BE2C (cell line): ENCODE results near the gene ACADS.

Experiments used
- DNase-seq: peaks from one replicate; pipeline ENCODE4 v3.0.0-alpha.2; 2020
- H3K27me3 ChIP-seq: fragments of 250-450 bp; sonication (Bioruptor Pico); 2 replicates; pipeline ENCODE4 v1.5.1; 2020; ENCODE audit warnings: mild to moderate bottlenecking
- H3K36me3 ChIP-seq: fragments of 250-450 bp; sonication (Bioruptor Pico); 2 replicates; pipeline ENCODE4 v1.5.1; 2020; ENCODE audit warnings: mild to moderate bottlenecking
- H3K4me1 ChIP-seq: fragments of 250-450 bp; sonication (Bioruptor Pico); 2 replicates; pipeline ENCODE4 v1.5.1; 2020
- H3K4me3 ChIP-seq: 2 replicates; pipeline ENCODE4 v1.5.1; 2011; ENCODE audit warnings: low read depth, low read length
- H3K9me3 ChIP-seq: fragments of 250-450 bp; sonication (Bioruptor Pico); 2 replicates; pipeline ENCODE4 v1.5.1; 2020
- CTCF ChIP-seq: IDR thresholded peaks from 2 replicates; pipeline ENCODE4 v1.5.1; 2012; ENCODE audit warnings: mild to moderate bottlenecking, low read depth, low read length

Gene ACADS

GRCh38 chr12:120751389-120751788 is 25.8 kb downstream of the ACADS start:
- no peaks in the 10 kb centered on the region for H3K9me3 ChIP-seq
- no peaks in the 10 kb centered on the region for H3K36me3 ChIP-seq
- no peak for TF ChIP-seq CTCF
- DNase-seq = no peak
- no peaks in the 10 kb centered on the region for H3K27me3 ChIP-seq
- no peak overlapping the region for H3K4me3 ChIP-seq
- no peaks in the 10 kb centered on the region for H3K4me1 ChIP-seq

- Histone ChIP-seq H3K9me3 (no peaks in the 10 kb centered on the region), H3K36me3 (no peaks in the 10 kb centered on the region), H3K4me3 (no peak overlapping the region), H3K27me3 (no peaks in the 10 kb centered on the region), H3K4me1 (peaks cover 6% of the 10 kb centered on the region)
- no peak for TF ChIP-seq CTCF
- no peak for DNase-seq
These were observed 29.2 kb downstream of the ACADS start for GRCh38 chr12:120754792-120755191.

GRCh38 chr12:120755269-120755668 is 29.6 kb downstream of the ACADS start:
- H3K4me1 ChIP-seq = peaks cover 9% of the 10 kb centered on the region
- H3K27me3 ChIP-seq = no peaks in the 10 kb centered on the region
- H3K36me3 ChIP-seq = no peaks in the 10 kb centered on the region
- DNase-seq = no peak
- H3K9me3 ChIP-seq = no peaks in the 10 kb centered on the region
- no peak overlapping the region for H3K4me3 ChIP-seq
- TF ChIP-seq CTCF = no peak

- Histone ChIP-seq H3K4me1 (peaks cover 9% of the 10 kb centered on the region), H3K27me3 (no peaks in the 10 kb centered on the region), H3K36me3 (peaks cover 7% of the 10 kb centered on the region; the same call in 1 of the 2 replicates), H3K4me3 (no peak overlapping the region), H3K9me3 (no peaks in the 10 kb centered on the region)
- no peak for TF ChIP-seq CTCF
- DNase-seq = no peak
These were observed 31.7 kb downstream of the ACADS start for GRCh38 chr12:120757226-120757742.

GRCh38 chr12:120757949-120758348 is 32.3 kb downstream of the ACADS start:
- Histone ChIP-seq H3K36me3 (peaks cover 7% of the 10 kb centered on the region; the same call in 1 of the 2 replicates), H3K4me1 (peaks cover 9% of the 10 kb centered on the region), H3K4me3 (no peak overlapping the region), H3K27me3 (no peaks in the 10 kb centered on the region), H3K9me3 (no peaks in the 10 kb centered on the region)
- TF ChIP-seq CTCF = no peak
- no peak for DNase-seq

GRCh38 chr12:120758798-120759590 is 33.4 kb downstream of the ACADS start:
- no peak for TF ChIP-seq CTCF
- peaks cover 9% of the 10 kb centered on the region for H3K4me1 ChIP-seq
- no peaks in the 10 kb centered on the region for H3K9me3 ChIP-seq
- no peaks in the 10 kb centered on the region for H3K27me3 ChIP-seq
- DNase-seq = no peak
- H3K4me3 ChIP-seq = no peak overlapping the region
- peaks cover 7% of the 10 kb centered on the region; the same call in 1 of the 2 replicates for H3K36me3 ChIP-seq
